ENCODE results near the gene IQCK.

The IQCK gene

GRCh38 chr16:19804538-19805323 lies 86.7 kb downstream of the IQCK start:
- no peak for DNase-seq (ENCODE audit: low read depth)

- no peak for DNase-seq (ENCODE audit: low read depth)
Measured at GRCh38 chr16:19805459-19806162, 87.5 kb downstream of the IQCK start.

- DNase-seq (ENCODE audit: low read depth) = peak; percentile 54
Measured at GRCh38 chr16:19808061-19808641, 90.1 kb downstream of the IQCK start.

- peak; percentile 76 for DNase-seq (ENCODE audit: low read depth)
Measured at GRCh38 chr16:19809121-19809635, 91.1 kb downstream of the IQCK start.

DNA sequence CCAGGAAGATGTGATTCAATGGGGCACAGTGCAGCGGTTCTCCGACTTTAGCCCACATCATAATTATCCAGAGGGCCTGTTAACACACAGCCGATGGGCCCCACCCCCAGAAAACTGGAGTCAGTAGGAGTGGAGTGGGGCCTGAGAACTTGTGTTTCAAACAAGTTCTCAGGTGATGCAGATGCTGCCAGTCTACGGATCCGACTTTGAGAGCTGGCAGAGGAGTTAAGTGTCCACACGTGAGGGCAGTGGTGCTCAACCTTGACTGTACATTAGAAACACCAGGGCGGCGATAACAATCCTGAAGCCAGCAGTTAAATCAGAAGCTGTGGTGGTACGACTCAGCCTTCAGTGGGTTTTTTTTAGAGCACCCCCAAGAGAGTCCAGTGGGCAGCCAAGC lies 91.6 kb downstream of the IQCK start:
- DNase-seq (ENCODE audit: low read depth) = no peak

DNA sequence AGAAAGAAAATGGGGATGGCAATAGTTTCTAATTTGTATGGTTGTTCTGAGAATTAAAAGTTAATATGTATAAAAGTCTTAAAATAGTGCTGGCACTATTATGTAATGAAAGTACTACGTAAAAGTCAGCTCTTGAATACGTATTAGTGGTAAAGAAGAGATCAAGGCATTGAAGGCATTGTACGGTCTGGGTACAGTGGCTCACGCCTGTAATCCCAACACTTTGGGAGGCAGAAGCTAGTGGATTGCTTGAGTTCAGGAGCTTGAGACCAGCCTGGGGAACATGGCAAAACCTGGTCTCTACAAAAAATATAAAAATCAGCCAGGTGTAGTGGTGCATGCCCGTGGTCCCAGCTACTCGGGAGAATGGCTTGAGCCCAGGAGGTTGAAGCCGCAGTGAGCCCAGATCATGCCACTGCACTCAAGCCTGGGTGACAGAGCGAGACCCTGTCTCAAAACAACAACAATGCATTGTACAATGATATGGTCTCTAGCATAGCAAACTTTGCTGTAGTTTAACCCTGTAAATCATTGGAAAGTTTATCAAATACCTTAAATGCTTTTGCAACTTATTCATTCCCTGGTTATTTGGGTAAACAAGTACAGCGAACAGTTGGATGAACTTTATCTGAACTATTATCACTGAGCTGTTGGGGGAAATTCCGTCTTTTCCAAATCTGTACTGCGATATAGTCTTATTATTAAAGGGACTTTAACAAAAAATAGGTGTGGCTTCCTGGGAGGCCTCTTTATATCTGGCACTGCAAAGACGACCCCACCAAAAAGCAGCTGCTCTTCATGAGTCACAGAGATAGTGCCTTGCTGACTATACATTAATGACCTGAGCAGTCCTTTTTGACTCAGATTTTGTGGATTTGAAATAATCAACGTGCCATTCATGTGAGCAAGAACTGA lies 93.0 kb downstream of the IQCK start:
- DNase-seq (ENCODE audit: low read depth) = peak; percentile 96

DNA sequence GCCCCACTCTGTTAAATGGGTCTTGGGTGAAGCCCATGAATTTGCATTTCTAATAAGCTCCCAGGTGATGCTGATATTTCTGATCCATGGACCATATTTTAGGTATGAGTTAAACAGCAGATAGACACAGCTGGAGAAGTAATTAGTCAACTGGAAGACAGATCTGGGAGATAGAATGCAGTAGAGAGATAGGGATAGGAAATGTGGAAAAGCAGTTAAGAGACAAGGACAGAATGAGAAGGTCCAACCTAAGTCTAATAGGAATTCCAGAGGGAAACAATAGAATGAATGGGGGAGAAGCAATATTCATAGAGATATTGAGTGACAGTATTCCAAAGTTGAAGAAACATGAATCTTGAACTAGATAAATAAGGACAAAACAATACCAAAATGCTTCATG lies 94.9 kb downstream of the IQCK start:
- DNase-seq (ENCODE audit: low read depth) = no peak

GRCh38 chr16:19815418-19815817 lies 97.3 kb downstream of the IQCK start:
- no peak for DNase-seq (ENCODE audit: low read depth)

- DNase-seq (ENCODE audit: low read depth) = no peak
Measured at GRCh38 chr16:19817122-19817521, 99.1 kb downstream of the IQCK start.

DNA sequence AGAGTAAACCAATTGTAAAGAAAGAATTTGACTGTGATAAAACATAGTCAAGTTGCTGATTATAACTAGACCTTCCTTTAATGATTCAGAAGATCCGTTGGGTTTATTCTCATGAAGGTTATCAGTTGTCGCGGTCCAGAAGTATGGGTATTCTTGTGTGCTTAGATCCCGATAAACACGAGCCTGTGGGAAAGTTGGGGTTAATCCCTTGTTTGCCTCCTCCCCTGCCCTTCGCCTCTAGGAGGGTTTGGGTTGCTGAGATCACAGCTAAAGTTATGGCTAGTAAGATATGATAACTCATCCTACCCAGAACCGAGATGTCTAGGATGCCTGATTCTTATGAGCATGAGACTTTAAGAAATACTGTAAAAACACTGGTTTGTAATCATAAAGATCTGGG lies 99.8 kb downstream of the IQCK start:
- DNase-seq (ENCODE audit: low read depth) = no peak

DNA sequence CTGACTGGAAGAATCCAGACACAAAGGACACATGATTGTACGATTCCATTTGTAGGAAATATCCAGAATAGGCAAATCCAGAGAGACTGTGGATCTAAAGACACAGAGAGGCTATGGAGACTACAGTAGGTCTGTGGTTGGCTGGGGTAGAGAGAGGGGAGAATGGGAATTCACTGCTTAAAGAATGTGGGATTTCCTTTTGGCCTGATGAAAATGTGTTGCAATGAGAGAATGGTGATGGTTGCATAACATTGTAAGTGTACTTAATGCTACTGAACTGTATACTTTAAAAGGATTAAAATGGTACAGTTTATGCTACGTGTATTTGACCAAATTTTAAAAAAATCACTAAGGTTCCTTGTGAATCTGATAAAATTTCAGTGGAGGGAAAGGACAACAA lies 104.5 kb downstream of the IQCK start:
- peak; percentile 86 for DNase-seq (ENCODE audit: low read depth)

- DNase-seq (ENCODE audit: low read depth) = no peak
Measured at GRCh38 chr16:19823322-19823721, 105.3 kb downstream of the IQCK start.

GRCh38 chr16:19824216-19824615 lies 106.1 kb downstream of the IQCK start:
- no peak for DNase-seq (ENCODE audit: low read depth)

GRCh38 chr16:19829844-19830692 lies 112.0 kb downstream of the IQCK start:
- DNase-seq (ENCODE audit: low read depth) = no peak

DNA sequence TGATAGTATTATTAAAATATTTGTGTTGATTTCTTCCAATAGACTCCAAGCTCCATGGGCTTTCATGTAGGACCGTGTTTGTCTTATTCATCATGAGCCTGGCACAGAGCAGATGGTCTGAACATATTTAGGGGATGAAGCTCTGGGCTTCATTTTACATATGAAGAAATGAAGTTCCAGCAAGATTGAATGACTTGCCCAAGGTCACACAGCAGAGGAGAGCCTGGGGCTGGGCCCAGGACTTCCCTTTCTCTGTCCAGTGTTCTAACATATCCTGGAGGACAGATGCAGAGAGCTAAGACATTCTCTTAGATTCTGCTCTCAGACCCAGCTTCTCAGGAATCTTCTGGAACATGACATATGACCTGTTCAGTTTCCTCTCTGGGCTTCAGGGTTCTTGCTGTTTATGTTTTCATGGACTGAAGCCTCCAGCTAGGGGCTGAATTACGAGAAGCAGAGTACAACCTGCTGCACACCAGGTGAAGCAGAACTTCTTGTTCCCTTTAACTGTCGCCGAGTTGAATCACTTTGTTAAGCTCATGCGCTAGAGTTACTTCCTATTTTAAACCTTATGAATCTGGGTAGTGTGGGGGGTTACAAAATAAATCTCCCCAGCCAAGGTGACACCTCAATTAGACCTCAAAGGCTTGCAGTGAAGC lies 113.0 kb downstream of the IQCK start:
- DNase-seq (ENCODE audit: low read depth) = peak; percentile 39

GRCh38 chr16:19831678-19832077 lies 113.6 kb downstream of the IQCK start:
- DNase-seq (ENCODE audit: low read depth) = peak; percentile 94

DNA sequence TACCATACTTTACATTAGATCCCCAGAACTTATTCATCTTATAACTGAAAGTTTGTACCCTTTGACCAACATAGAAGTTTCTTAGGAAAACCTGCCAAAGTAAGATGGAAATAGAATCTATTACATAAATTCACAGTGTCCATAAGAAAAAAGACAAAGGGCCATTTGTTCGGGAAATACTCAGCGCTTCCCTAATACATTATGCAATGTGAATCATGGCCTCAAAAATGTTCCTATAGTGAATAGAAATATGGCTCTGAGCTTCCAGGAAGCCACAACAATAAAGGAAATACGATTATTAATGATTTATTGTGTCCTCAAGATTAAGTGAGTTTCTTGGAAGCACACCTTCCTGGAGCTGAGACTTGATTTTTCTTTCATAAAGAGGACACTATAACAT lies 115.1 kb downstream of the IQCK start:
- DNase-seq (ENCODE audit: low read depth) = no peak

DNA sequence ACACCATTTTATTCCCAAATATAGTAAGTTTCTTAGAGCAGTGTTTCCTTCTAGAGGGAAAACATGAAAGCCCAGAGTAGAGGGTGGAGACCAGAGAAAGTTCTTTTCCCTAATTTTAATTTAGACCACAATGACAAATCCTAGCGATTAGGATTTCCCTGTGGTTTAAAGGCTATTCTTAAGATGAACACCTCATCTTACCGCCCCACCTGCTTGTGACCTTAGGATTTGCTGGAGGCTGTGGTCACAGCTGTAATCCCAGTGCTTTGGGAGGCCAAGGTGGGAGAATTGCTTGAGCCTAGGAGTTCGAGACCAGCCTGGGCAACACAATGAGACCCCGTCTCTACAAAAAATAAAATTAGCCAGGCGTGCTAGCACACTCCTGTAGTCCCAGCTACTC lies 115.5 kb downstream of the IQCK start:
- DNase-seq (ENCODE audit: low read depth) = no peak

DNA sequence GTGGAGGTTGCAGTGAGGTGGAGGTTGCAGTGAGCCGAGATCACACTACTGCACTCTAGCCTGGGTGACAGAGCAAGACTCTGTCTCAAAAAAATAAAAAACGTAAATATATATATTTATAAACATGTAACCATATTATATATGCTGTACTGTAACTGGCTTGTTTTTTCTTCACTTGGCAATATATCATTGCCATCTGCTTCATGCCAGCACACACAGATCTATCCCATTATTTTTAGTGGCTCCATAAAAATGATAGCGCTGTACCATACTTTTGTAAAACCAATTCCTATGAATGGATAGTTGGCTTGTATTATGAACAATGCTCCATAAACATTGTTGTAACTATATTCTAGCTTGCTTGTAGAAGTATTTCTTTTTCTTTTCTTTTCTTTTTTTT lies 117.1 kb downstream of the IQCK start:
- DNase-seq (ENCODE audit: low read depth) = no peak

GRCh38 chr16:19835968-19836421 lies 117.9 kb downstream of the IQCK start:
- peak; percentile 71 for DNase-seq (ENCODE audit: low read depth)
